ENCODE results near the gene PDGFB. TPM values are rescaled to one million over a fixed set of nuclear protein-coding genes. Genes with fewer than 3 reads are reported as not detected.

PDGFB gene
- total RNA-seq, 2 donors from 2014 or later: 9.9 to 16.4 TPM

GRCh38 chr22:39237318-39238100 is 7.3 kb downstream of the PDGFB start:
- WGBS: 31% methylated on average over 22 of the region's 22 CpGs
- Histone ChIP-seq H3K36me3 (no peaks in the 10 kb centered on the region), H3K27me3 (replicated peaks; ENCODE audit: insufficient read depth) (no peaks in the 10 kb centered on the region), H3K27ac (peak overlapping the region; percentile 38 to 67), H3K4me3 (no peak overlapping the region), H3K4me1 (replicated peaks) (peaks cover 36% of the 10 kb centered on the region), H3K9me3 (no peaks in the 10 kb centered on the region)
- intact Hi-C loops (cut with DNase I): no loop called here
- peak; percentile 59 for DNase-seq (ENCODE audit: low spot score)
- TF ChIP-seq CTCF (IDR thresholded peaks at IDR 0.05) (no peak), POLR2AphosphoS5 (IDR thresholded peaks at IDR 0.05) (peak; percentile 27)

GRCh38 chr22:39236321-39237317 is 8.2 kb downstream of the PDGFB start:
- H3K9me3 ChIP-seq: no peaks in the 10 kb centered on the region
- H3K4me1 ChIP-seq (replicated peaks): peaks cover 36% of the 10 kb centered on the region

GRCh38 chr22:39234867-39235687 is 9.7 kb downstream of the PDGFB start:
- Histone ChIP-seq H3K4me3 (no peak overlapping the region), H3K27me3 (replicated peaks; ENCODE audit: insufficient read depth) (no peaks in the 10 kb centered on the region), H3K36me3 (no peaks in the 10 kb centered on the region), H3K4me1 (replicated peaks) (peaks cover 31% of the 10 kb centered on the region), H3K9me3 (no peaks in the 10 kb centered on the region), H3K27ac (no peak overlapping the region)
- intact Hi-C loops (cut with DNase I): no loop called here
- DNase-seq (ENCODE audit: low spot score): peak; percentile 78
- 42% methylated on average over 27 of the region's 29 CpGs for WGBS
- TF ChIP-seq POLR2A (IDR thresholded peaks at IDR 0.05) (no peak), POLR2AphosphoS5 (IDR thresholded peaks at IDR 0.05) (peak; percentile 60)

More at GRCh38 chr22:39236321-39237317, 8.2 kb downstream of the PDGFB start:
- no peak overlapping the region for H3K4me3 ChIP-seq
- no peaks in the 10 kb centered on the region for H3K36me3 ChIP-seq
- intact Hi-C loops (cut with DNase I): no loop called here
- DNase-seq (ENCODE audit: low spot score): peak; percentile 26
- whole genome bisulfite sequencing: 55% methylated on average over 37 of the region's 37 CpGs
- H3K27ac ChIP-seq: peak overlapping the region in 1 of 2 donors; percentile 38
- TF ChIP-seq CTCF (IDR thresholded peaks at IDR 0.05): no peak
- no peak for TF ChIP-seq POLR2AphosphoS5 (IDR thresholded peaks at IDR 0.05)
- no peak for TF ChIP-seq POLR2A (IDR thresholded peaks at IDR 0.05)
- H3K27me3 ChIP-seq (replicated peaks; ENCODE audit: insufficient read depth): no peaks in the 10 kb centered on the region

GRCh38 chr22:39234472-39234787 is 10.4 kb downstream of the PDGFB start:
- no peaks in the 10 kb centered on the region for H3K9me3 ChIP-seq
- intact Hi-C loops (cut with DNase I): no loop called here
- no peaks in the 10 kb centered on the region for H3K27me3 ChIP-seq (replicated peaks; ENCODE audit: insufficient read depth)
- H3K4me1 ChIP-seq (replicated peaks): peaks cover 26% of the 10 kb centered on the region
- peak overlapping the region in 1 of 2 donors; percentile 7 for H3K27ac ChIP-seq
- TF ChIP-seq POLR2AphosphoS5 (IDR thresholded peaks at IDR 0.05): no peak
- TF ChIP-seq CTCF (IDR thresholded peaks at IDR 0.05): no peak
- no peak for TF ChIP-seq POLR2A (IDR thresholded peaks at IDR 0.05)
- H3K36me3 ChIP-seq: no peaks in the 10 kb centered on the region
- 79% methylated on average over 10 of the region's 10 CpGs for WGBS
- DNase-seq (ENCODE audit: low spot score): no peak
- H3K4me3 ChIP-seq: no peak overlapping the region

All from prostate gland (tissue), 2 donors.